Vagina (tissue), 2 donors: ENCODE measurements around the gene USP40. TPM values are rescaled to one million over a fixed set of nuclear protein-coding genes. Genes with fewer than 3 reads are reported as not detected.

ENCODE experiments used
- DNase-seq, 2 donors: peaks; one replicate each; pipeline ENCODE4 v3.0.0-alpha.2; 2017; ENCODE audit errors: extremely low spot score in 2 of 2
- H3K27ac ChIP-seq: fragments of 200-600 bp; sonication (generic); one replicate; pipeline ENCODE4 v1.5.1; 2019
- H3K27me3 ChIP-seq: fragments of 200-600 bp; sonication (generic); one replicate; pipeline ENCODE4 v1.5.1; 2019
- H3K36me3 ChIP-seq, 2 donors: fragments of 200-600 bp; sonication (generic); one replicate each; pipeline ENCODE4 v1.5.1; 2017 to 2019
- H3K4me1 ChIP-seq: fragments of 200-600 bp; sonication (generic); one replicate; pipeline ENCODE4 v1.5.1; 2019
- H3K4me3 ChIP-seq, 2 donors: fragments of 200-600 bp; sonication (generic); 1 replicate in 1 of 2; 2 replicates in 1 of 2; pipeline ENCODE4 v1.5.1; 2016 to 2019
- H3K9me3 ChIP-seq: fragments of 200-600 bp; sonication (generic); one replicate; pipeline ENCODE4 v1.5.1; 2019
- POLR2A ChIP-seq, 2 donors: fragments of 450-650 bp; IDR thresholded peaks; one replicate each; pipeline ENCODE4 v1.6.1; 2017; ENCODE audit warnings: antibody characterized with exemption in 2 of 2, mild to moderate bottlenecking in 2 of 2, moderate library complexity in 2 of 2
- POLR2AphosphoS5 ChIP-seq, 2 donors: sonication (generic); formaldehyde crosslinking; IDR thresholded peaks; one replicate each; pipeline ENCODE4 v1.9.0; 2017; ENCODE audit warnings: antibody characterized with exemption in 2 of 2, mild to moderate bottlenecking in 2 of 2, low read depth in 1 of 2; ENCODE audit not compliant: insufficient read depth in 1 of 2
- intact Hi-C: fragments of 100-400 bp; cut with DNase I; formaldehyde crosslinking; loops from one replicate; pipeline ENCODE4 v1.15.1; 2023
- total RNA-seq: library from RNA; depleted of rRNA; stranded (reverse); fragments of >200 nt; gene quantifications from one replicate; pipeline ENCODE4 v1.2.3, GENCODE V29; 2016
- TF ChIP-seq, protein P1 (sequence below), 3 experiments: fragments of 450-650 bp in 2 of 3; fragments of 200-600 bp in 1 of 3; sonication (generic) in 1 of 3; IDR thresholded peaks; one replicate each; pipeline ENCODE4 v1.5.1; 2017 to 2019; ENCODE audit warnings: antibody characterized with exemption in 3 of 3, mild to moderate bottlenecking in 2 of 3, moderate library complexity in 2 of 3

The USP40 gene
- total RNA-seq, 1 donor from 2014 or later: 50.1 TPM

DNA sequence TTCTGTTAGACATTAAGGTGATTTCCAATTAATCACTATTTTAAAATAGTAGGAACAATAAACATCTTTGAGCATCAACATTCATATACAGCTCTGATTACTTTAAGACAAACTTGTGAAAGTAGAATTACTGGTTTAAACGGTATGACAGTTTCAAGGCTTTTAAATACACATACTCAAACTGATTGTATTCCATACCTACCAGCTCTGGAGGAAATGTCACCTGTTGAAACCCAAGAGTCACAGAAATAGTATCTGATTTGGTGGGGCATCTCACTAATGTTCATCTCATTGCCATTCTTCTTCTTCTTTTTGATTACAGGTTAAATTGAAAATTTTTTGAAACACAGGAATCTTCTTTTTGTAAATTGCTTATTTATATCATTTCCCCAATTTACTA lies 36.2 kb downstream of the USP40 start:
- H3K27ac ChIP-seq: no peak overlapping the region
- H3K27me3 ChIP-seq: no peaks in the 10 kb centered on the region
- no peaks in the 10 kb centered on the region for H3K9me3 ChIP-seq
- H3K4me3 ChIP-seq: no peak overlapping the region
- H3K36me3 ChIP-seq: peaks cover 0 to 18% of the 10 kb centered on the region in 2 donors
- intact Hi-C loops: no loop called here
- TF ChIP-seq POLR2A (IDR thresholded peaks at IDR 0.05) (no peak), POLR2AphosphoS5 (IDR thresholded peaks at IDR 0.05; ENCODE audit: insufficient read depth in 1 of 2, low read depth in 1 of 2) (no peak)
- TF ChIP-seq, protein P1, sequence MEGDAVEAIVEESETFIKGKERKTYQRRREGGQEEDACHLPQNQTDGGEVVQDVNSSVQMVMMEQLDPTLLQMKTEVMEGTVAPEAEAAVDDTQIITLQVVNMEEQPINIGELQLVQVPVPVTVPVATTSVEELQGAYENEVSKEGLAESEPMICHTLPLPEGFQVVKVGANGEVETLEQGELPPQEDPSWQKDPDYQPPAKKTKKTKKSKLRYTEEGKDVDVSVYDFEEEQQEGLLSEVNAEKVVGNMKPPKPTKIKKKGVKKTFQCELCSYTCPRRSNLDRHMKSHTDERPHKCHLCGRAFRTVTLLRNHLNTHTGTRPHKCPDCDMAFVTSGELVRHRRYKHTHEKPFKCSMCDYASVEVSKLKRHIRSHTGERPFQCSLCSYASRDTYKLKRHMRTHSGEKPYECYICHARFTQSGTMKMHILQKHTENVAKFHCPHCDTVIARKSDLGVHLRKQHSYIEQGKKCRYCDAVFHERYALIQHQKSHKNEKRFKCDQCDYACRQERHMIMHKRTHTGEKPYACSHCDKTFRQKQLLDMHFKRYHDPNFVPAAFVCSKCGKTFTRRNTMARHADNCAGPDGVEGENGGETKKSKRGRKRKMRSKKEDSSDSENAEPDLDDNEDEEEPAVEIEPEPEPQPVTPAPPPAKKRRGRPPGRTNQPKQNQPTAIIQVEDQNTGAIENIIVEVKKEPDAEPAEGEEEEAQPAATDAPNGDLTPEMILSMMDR (IDR thresholded peaks at IDR 0.05): no peak
- no peak for DNase-seq
- no peaks in the 10 kb centered on the region for H3K4me1 ChIP-seq

DNA sequence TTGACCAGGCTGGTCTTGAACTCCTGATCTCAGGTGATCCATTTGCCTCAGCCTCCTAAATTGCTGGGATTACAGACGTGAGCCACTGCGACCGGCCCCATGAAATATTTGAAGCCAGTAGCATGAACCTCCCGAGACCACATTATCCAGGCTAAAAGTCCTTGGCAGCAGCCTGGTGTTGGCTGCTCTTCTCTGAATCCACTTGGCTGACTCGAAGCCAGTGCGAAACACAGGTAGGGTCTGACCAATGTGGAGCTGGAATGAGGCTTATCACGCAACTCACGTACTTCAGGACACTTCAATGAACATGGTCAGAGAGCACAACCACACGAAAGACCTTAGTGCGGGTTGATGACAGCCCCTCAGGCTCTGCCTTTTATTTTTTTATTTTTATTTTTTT lies 38.4 kb downstream of the USP40 start:
- Histone ChIP-seq H3K4me3 (no peak overlapping the region), H3K27me3 (no peaks in the 10 kb centered on the region), H3K4me1 (no peaks in the 10 kb centered on the region), H3K36me3 (peaks cover 0 to 11% of the 10 kb centered on the region in 2 donors), H3K27ac (no peak overlapping the region), H3K9me3 (no peaks in the 10 kb centered on the region)
- DNase-seq: no peak
- TF ChIP-seq POLR2A (IDR thresholded peaks at IDR 0.05) (no peak), POLR2AphosphoS5 (IDR thresholded peaks at IDR 0.05; ENCODE audit: insufficient read depth in 1 of 2, low read depth in 1 of 2) (no peak)
- TF ChIP-seq, protein P1 (IDR thresholded peaks at IDR 0.05): no peak
- intact Hi-C loops: no loop called here

DNA sequence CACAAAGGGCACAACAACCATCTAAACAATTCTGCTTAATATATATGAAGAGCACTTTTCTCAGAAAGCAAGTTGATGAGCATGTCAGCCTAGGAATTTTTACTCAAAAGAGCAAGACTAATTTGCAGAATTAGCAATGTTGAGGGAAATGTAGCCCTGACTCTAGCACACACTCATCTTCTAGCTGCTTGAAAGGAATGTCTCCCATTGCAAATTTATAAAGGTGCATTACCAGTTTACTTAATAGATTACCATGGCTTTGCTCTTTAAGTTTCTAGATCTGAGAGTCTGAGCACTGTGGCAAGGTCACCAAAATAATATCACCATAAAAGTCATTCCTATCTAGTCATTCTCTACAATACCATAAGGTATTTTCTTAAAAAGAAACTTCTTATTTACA lies 40.8 kb downstream of the USP40 start:
- no peak overlapping the region for H3K4me3 ChIP-seq
- no peaks in the 10 kb centered on the region for H3K9me3 ChIP-seq
- H3K36me3 ChIP-seq: peaks cover 0 to 7% of the 10 kb centered on the region in 2 donors
- H3K27ac ChIP-seq: no peak overlapping the region
- intact Hi-C loops: no loop called here
- H3K27me3 ChIP-seq: no peaks in the 10 kb centered on the region
- TF ChIP-seq, protein P1 (IDR thresholded peaks at IDR 0.05): no peak
- TF ChIP-seq POLR2AphosphoS5 (IDR thresholded peaks at IDR 0.05; ENCODE audit: insufficient read depth in 1 of 2, low read depth in 1 of 2) (no peak), POLR2A (IDR thresholded peaks at IDR 0.05) (no peak)
- no peak for DNase-seq
- no peaks in the 10 kb centered on the region for H3K4me1 ChIP-seq

DNA sequence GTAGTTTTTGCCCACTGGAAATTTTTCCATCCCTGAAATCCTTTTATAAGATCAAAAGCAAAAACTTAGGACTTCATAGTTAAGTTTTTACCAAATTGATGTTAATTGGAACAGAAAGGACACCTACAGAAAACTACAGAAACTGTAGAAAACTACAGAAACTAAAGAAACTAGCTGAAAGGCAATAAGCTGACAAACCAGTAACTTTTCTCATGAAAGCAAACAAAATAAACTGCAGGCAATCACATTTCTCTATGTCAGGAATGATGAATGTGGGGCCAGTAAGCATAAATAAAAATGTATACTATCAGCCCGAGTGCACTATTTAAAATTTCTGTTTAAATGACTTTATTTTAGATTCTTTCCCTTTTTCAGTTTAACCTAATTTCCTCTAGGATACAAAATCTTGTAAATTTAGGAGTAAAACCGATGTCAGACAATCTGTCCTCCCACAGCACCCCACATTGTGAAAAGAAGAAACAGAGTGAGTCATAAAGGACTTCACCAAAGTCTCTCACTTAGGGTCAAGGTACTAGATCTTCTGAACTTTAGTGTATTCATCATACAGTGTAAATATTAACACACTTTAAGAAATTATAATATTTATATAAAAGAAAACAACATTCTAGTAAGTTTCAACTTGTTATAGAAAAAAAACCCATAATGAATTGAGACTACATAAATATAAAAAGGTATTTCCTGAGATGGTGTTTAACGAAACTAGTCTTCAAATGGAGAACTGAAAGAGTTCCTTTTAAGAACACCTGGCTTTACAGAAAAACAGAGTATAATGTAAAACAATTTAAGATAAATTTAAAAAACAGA lies 46.6 kb downstream of the USP40 start:
- no peak for DNase-seq

DNA sequence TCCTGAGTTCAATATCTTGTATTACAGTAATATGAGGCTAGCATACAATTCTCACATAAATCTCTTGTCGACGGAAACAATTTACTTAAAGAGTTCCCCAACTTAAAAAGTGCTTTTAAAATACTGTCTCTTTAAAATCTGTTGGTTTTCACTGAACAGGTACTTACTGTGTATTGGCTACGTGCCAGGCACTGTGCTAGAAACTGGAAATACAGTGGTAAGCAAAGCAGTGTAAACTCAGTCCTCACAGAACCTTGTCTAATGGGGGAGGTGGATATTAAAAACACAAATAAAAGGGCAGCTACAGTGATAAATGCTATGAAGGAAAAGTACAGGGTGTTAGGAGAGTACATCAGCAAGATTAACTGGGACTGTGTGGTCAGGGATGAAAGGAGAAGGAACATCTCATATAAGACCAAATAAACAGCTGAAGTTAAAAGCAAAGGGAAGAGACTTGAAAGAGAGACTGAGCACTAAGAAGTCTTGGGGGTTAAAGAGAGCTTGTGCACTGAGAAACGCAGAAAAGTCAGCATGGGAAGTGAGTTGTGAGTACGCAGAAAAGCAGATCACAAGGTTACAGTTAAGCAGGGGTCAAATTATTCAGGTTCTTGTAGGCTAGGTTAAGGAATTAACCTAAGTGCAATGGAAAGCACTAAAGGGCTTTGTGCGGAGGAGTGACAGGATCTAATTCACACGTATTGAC lies 52.5 kb downstream of the USP40 start:
- intact Hi-C loops: no loop called here
- no peak for DNase-seq
- no peak for TF ChIP-seq POLR2A (IDR thresholded peaks at IDR 0.05)
- TF ChIP-seq POLR2AphosphoS5 (IDR thresholded peaks at IDR 0.05; ENCODE audit: insufficient read depth in 1 of 2, low read depth in 1 of 2): no peak
- TF ChIP-seq, protein P1 (IDR thresholded peaks at IDR 0.05): no peak
- Histone ChIP-seq H3K36me3 (peaks cover 0 to 7% of the 10 kb centered on the region in 2 donors), H3K27me3 (no peaks in the 10 kb centered on the region), H3K4me3 (no peak overlapping the region), H3K4me1 (no peaks in the 10 kb centered on the region), H3K27ac (no peak overlapping the region), H3K9me3 (no peaks in the 10 kb centered on the region)

More for the DNA sequence above, 46.6 kb downstream of the USP40 start:
- Histone ChIP-seq H3K36me3 (peaks cover 0 to 22% of the 10 kb centered on the region in 2 donors), H3K4me1 (no peaks in the 10 kb centered on the region), H3K4me3 (no peak overlapping the region), H3K9me3 (no peaks in the 10 kb centered on the region), H3K27me3 (no peaks in the 10 kb centered on the region), H3K27ac (no peak overlapping the region)
- intact Hi-C loops: no loop called here
- no peak for TF ChIP-seq POLR2AphosphoS5 (IDR thresholded peaks at IDR 0.05; ENCODE audit: insufficient read depth in 1 of 2, low read depth in 1 of 2)
